Measurements from ENCODE around the gene SERPIND1.
"Not testable (repeated sequence)": the region's sequence is repeated elsewhere in the genome, so short reads cannot be mapped to it uniquely, and the experiment has no call there.

The SERPIND1 gene

DNA sequence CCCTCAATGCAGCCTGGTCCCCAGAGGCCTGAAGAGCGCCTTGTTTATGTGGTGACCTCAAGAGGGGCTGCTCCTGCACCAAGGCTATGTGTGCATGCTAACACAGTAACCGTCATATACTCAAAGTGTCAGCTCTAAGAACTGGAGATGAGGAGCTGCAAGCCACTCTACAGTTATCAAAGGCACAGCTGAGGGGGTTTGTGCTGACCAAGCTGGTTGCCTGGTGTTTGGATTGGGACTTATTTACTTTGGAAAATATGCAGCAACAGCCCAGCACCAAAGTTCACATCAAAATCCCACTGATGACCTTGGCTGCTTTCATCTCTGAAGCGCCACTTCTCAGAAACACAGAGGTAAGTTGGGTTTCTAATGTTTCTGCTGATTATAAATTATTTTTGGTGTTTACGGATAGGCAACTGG lies at the start of gene SERPIND1:
Gene SERPIND1 (plus strand): TSS at position 321 of the 420 bp plus-strand sequence. CDS start 5,200 bp downstream, outside the sequence.
- DNase-seq = no peak

- no peak for DNase-seq
Measured at GRCh38 chr22:20724676-20725454, 49.0 kb upstream of the SERPIND1 start.

DNA sequence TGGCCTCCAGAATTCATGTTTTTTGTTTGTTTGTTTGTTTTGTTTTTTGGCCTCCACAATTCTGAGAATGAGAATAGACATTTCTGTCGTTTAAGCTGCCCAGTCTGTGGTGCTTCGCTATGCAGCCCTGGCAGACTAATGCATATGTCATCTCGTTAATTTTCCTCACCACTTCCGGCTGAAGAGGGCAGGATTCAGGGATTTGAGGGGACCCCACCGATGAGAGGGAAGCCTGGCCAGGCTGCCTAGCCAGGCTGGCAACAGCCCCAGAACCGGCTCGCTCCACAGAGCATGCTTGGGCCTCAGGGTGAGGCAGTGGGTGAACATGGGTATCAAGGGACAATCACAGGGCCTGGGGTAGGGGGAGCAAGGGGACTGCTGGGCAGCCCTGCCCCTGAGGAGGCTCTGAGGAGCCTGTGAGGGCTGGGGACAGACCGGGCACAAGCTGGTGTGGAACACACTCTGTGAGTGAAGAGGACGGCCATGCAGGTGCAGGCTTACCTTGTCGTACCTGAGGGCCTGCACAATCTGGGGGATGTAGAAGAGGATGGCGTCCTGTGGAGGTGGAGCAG lies 47.8 kb upstream of the SERPIND1 start:
- DNase-seq = no peak

DNA sequence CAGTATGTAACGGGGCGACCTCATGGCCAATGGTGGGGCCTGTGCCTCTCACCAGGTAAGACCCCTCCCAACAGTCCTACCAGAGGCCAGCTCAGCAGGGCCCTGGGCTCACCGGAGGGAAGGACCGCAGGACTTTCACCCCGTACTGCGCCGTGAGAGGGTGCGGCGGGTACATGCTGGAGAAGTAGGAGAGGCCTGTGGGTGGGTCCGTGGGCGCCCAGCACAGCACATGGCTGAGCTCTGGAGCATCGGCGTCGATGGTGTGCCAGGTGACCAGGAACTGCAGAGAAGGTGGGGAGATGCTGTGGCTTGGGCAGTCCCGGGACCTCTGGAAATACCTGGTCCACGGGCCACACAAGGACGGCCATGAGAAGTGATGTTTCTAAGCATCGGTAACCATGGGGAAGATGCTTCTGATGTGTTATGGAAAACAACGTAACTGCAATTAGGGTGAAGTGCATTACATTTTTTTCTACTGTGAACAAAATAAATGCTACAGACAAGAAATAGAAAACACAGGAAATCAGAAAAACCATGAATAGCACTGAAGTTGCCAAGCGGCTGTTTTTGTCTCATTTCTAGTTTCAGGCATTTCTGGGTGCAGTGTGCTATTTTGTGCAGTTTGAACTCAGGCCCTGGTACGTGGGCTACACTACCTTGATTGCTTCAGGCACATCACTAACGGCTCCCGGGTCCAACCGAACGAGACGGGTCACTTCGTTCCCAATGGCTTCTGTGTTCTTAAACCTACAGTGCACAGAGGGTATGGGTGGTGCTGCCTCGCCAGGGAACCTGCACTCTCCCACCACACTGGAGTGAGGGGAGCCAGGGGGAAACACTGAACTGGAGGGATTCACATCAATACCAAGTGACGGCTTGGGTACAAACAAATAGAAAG lies 46.5 kb upstream of the SERPIND1 start:
- no peak for DNase-seq

DNA sequence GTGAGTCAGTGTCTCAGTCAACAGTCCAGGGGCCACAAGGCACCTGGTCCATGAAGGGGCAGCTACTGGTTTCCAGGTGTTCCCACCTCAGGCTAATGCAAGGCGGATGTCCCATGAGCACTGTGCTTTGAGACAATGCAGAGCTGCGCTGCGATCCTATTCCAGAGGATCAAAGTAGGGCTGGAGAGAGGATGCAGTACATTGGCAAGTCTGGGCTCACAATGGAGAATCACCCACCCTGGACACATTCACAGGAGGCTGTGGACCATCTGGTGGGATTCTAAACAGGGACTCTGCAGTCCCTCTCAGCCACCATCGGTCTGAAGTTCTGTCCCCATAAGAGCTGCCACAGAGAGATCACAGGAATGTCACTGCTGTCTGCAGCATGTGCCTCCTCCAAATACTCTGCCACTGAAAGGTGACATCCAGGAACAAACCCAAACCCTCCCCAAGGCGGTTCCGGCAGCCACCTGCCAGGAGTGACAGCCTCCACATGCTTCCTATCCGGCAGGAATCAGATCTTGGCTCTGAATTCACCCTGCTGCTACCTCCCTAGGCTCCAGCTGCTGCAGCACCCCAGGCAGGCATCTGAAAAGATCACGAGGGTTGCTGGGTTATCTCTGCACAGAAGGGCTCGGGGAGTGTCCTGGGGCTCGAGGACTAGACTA lies 45.3 kb upstream of the SERPIND1 start:
- no peak for DNase-seq

DNA sequence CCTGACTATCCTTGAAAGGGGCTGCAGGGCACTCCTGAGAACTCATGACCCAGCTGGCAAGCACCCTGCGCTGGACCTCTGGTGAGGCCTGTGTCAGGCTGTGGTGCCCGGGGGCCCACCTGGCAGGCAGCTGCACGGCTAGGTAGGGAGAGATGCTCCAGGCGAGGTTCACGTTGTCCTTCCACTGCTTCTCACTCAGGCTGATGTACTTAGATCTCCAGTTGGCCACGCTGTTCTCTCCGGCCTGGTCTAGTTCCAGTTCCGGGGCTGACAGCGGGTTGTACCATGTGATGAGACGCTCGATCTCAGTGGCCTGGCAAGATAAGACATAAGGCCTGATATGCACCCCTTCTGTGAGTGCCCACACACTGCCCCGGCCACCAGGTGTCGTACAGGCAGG lies 44.7 kb upstream of the SERPIND1 start:
- DNase-seq = no peak

DNA sequence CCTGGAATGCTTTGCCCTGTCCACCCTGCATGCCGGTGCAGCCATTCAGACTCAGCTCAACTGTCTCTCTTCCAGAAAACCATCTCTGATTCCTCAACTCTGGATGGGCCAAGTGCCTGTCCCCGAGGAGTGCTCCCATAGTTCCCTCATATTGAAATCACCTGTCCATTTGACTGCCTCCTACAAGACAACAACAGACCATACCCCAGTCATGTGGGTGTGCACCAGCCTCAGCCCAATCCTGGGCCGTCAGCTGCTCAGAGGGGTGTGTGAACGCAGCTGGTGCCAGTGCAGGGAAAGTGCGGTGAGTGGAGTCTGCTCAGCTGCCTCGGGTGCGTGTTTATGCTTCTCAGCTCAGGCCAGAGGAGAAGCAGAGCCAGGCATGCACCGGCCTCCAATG lies 41.5 kb upstream of the SERPIND1 start:
- not testable (repeated sequence) for DNase-seq

GRCh38 chr22:20735356-20736162 lies 38.4 kb upstream of the SERPIND1 start:
- DNase-seq = not testable (repeated sequence)

DNA sequence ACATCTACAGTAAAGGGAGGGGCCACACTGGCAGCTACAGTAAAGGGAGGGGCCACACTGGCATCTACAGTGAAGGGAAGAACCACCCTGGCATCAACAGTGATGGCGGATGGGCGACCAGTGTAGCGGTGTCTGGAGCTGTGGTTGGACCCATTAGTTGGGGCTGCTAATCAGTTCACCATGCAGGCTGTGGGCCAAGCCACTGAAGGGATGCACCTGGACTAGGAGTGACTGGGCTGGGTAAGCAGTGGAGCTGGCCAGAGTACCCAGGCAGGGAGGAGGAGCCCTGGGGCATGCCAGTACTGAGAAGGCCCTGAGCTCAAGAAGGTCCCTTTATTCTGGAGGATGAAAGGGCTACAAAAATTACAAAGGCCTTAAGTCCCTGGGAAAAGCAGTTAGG lies 37.0 kb upstream of the SERPIND1 start:
- not testable (repeated sequence) for DNase-seq

- peak in 1 of 2 donors; percentile 7 for DNase-seq
Measured at GRCh38 chr22:20738394-20739089, 35.4 kb upstream of the SERPIND1 start.

DNA sequence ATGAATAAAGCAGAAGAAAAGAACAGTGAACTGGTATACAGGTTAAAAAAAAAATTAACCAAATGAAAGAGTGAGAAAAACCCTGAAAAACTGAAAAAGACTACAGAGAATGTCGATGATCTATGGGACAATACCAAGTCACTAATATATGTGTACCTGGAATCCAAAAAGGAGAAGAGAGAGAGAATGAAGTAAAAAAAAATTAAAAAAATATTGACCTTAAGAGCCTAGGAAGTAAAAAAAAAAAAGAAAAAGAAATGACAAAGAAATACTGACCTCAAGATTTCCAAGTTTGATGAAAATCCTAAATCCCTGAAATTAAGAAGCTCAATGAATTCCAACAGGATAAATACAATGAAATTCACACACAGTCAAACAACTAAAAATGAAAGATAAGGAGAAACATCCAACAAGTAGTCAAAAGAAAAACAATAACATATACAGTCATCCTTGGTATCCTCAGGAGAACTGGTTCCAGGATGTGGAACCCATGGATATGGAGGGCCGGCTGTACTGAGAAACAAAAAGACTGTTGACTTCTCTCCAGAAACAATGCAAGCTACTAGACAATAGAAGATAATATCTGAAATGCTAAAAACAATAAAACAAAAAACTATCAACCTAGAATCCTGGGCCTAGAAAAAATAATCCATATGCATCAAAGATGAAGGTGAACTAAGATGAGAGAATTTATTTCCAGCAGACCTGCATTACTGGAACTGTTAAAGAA lies 33.5 kb upstream of the SERPIND1 start:
- DNase-seq = no peak

DNA sequence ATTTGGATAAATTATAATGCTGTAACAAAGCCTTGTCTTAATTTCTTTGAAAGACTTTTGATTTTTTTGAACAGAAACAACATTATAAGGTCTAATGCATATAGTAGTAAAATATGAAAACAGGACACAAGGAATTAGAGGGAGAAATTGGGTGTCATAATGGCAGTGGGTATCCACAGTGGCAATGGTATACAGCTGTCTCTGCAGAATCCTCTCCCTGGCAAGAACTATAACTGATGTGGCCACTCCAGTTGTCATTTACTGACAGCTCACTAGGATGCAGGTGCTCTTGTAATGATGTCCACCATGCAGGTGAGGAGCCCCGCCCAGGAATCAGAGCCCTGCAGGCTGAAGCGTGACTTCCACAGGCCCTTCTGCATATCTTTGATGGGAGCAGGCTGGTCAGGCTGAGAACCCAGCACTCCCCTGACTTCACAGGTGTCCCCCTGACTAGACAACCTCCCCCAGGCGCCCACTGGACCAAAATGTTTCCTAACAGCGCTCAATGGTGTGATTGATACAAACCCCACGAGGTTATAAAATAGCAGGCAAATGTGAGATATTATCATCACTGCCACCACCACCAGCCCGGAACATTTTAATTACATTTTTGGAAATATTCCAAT lies 32.8 kb upstream of the SERPIND1 start:
- no peak for DNase-seq

DNA sequence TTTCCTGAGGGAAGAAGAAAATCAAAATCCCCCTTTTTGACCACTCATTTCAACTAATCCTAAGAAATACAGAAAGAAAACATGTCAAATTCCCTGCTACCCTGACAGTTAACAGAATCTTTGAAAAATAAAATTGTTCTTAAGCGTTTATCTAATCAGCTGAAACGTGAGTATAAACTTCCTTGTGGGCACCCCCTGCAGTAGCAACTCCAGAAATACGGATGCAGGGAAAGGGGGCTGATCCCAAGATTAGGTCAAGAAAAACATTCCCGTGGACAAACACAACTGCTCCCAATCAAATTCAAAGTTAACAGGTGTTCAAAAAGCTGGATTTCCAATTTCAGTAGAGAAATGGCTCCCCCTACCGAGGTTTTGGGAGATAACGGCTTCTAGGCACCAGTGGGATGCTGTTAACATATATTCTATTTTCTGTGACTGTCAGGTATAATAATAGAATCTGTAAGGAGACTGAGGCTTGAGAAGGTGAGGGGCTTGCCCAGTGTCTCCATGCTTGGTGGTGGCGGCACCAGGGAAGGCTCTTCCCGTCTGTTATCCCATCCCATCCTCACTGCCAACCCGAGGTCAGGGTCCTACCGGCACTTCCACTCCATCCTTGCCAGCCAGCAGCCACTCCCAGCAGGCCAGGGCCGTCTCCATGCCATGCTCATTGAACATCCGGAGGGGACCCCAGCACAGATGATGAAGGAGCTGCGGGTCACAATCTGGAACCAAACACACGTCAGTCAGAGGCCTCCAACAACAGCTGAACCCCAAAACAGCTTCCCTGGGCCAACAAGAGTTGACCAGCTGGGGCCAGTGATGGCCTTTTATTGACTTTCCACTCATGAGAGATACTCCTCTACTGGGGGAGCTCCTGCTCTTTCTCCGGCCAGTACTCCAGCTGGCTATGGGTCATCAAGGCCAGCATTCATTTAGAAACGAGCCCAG lies 32.0 kb upstream of the SERPIND1 start:
- DNase-seq = peak in 1 of 2 donors; percentile 12

DNA sequence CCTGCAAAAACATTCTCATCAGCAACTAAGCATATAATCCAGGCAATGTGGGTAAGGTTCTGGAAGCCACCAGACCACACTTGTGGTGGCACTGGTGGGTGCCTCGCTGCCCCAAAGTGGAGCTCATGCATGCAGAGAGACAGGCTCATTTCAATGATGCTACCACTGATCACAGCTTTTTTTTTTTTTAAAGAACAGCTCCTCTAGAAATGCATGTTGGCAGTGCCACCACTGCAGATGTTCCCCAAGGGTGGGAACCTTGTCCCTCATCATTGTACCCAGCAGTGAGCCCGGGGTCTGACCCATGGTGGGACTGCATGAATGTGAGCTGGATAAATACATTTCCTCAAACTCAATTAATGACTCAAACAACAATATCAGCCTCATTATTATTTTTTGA lies 31.1 kb upstream of the SERPIND1 start:
- DNase-seq = no peak

DNA sequence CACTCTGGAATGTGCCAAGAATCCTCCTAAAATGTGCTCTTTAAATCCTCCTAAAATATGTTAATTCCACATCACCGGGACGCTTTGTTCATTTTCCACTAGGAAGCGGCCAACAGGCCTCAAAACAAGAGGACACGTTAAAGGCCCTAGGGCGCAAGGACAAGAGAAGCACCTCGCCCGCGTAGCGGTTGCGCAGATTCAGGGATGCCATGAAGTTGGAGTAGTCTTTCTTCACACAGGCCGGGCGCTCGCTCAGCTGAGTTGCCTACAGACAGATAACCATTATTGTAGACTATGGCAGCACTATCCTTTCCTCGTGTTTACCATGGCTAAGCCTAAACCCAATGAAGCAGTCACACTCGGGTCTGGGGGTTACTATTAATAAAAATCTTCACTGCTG lies 29.5 kb upstream of the SERPIND1 start:
- DNase-seq = no peak

- DNase-seq = no peak
Measured at GRCh38 chr22:20745119-20745518, 28.8 kb upstream of the SERPIND1 start.

DNA sequence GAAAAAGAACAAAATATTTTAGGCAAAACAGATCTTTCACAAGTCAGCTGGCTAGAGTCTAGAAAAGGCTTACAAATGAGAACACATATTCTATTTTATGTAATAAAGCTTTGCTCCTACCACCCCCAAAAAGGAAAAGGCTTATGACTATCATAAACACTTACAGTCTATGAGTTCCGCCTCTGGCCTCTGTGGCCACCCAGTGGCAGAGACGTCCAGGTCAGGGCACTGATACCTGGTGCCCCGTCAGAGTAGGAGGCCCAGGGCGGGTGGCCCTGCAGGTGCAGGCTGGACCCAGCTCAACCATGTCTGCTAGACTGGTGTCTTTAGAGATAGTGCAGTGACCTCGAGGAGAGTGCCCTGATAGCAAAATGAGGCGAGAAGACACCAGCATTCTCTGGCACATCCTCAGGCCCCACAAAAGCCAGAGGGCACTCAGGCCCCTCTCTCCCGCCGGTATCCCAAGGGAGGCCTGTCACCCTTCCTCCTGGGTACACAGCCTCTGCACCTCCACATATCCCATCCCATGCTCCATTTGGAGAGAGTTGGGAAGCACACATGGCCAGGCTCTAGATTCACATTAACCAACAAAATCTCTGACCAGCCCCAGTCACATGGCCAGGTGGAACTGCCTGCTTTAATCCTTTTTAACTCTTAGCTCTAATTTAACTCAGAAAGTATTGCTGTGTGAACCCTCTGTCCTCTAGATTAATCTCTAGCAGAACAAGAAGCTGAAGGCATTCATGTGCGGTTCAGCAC lies 27.3 kb upstream of the SERPIND1 start:
- no peak for DNase-seq

- DNase-seq = no peak
Measured at GRCh38 chr22:20747223-20747622, 26.7 kb upstream of the SERPIND1 start.

Data from bone marrow (tissue), 2 donors.